Ovary (tissue), 9 donors: ENCODE results near the gene MYO6. TPM values are rescaled to one million over a fixed set of nuclear protein-coding genes. Genes with fewer than 3 reads are reported as not detected.

ENCODE experiments used
- DNase-seq, 5 donors: peaks; one replicate each; pipeline ENCODE4 v3.0.0-alpha.2; 2019 to 2020
- H3K27ac ChIP-seq, 2 donors: fragments of 200-600 bp; one replicate each; pipeline versions ENCODE4 v1.5.1 to v1.8.0; 2019 to 2022
- H3K27me3 ChIP-seq: fragments of 200-600 bp; one replicate; pipeline ENCODE4 v1.8.0; 2022
- H3K36me3 ChIP-seq: fragments of 200-600 bp; sonication (generic); one replicate; pipeline ENCODE4 v1.5.1; 2019
- H3K4me1 ChIP-seq: one replicate; pipeline ENCODE4 v1.8.1; 2013; ENCODE audit warnings: mild to moderate bottlenecking, moderate library complexity; ENCODE audit not compliant: insufficient read depth
- H3K4me3 ChIP-seq: fragments of 200-600 bp; sonication (generic); one replicate; pipeline ENCODE4 v1.5.1; 2017
- H3K9me3 ChIP-seq, 2 donors: fragments of 200-600 bp in 1 of 2; sonication (generic) in 1 of 2; one replicate each; pipeline versions ENCODE4 v1.5.1 to v1.8.1; 2013 to 2019; ENCODE audit warnings: mild to moderate bottlenecking in 1 of 2, moderate library complexity in 1 of 2
- EP300 ChIP-seq: sonication (generic); formaldehyde crosslinking; IDR thresholded peaks from one replicate; pipeline ENCODE4 v1.6.1; 2017; ENCODE audit warnings: antibody characterized with exemption
- POLR2A ChIP-seq: fragments of 450-650 bp; IDR thresholded peaks from one replicate; pipeline ENCODE4 v1.6.1; 2017; ENCODE audit warnings: antibody characterized with exemption, mild to moderate bottlenecking, moderate library complexity
- WGBS, 3 donors: extraction: QIAGEN DNeasy Blood & Tissue Kit in 1 of 3; methylation state at CpG; one replicate each; pipeline versions ENCODE4 v1.1.5 to v1.1.7; 2013 to 2017; 5-methylcytosine and 5-hydroxymethylcytosine counted together
- intact Hi-C, 4 donors: fragments of 100-400 bp; cut with DNase I; formaldehyde crosslinking; loops; one replicate each; pipeline versions ENCODE4 v1.11.0 to v1.15.1; 2022 to 2023
- polyA plus RNA-seq, 2 donors: library from polyadenylated mRNA; stranded (reverse); fragments of 200-250 nt in 1 of 2; fragments of 350-450 nt in 1 of 2; fragmentation: Illumina TruSeq in 1 of 2; extraction: RNeasy Lipid Tissue Mini Kit (QIAGEN cat#74804) in 1 of 2; gene quantifications; one replicate each; pipeline ENCODE4 v1.2.3, GENCODE V29; 2013 to 2014
- total RNA-seq, 7 donors: library from RNA; depleted of rRNA in 2 of 7; stranded (reverse); fragments of >200 nt in 2 of 7; fragmentation: NEBNext Ultra II Directional in 3 of 7; extraction: Animal tissue kit (Norgen Biotek cat#: 25700) in 3 of 7; gene quantifications; one replicate each; pipeline versions ENCODE4 v1.1.0 to v1.2.4, GENCODE V29; 2016 to 2023
- TF ChIP-seq, protein P1 (sequence below), 3 donors: fragments of 450-650 bp in 2 of 3; fragments of 200-600 bp in 1 of 3; IDR thresholded peaks; one replicate each; pipeline versions ENCODE4 v1.5.1 to v1.8.0; 2016 to 2022; ENCODE audit warnings: antibody characterized with exemption in 3 of 3, mild to moderate bottlenecking in 1 of 3
- donor health status: DM: no; HTN: no; CAD: no; lungs with moderate emphysema.
- donor health status: DM: no; HTN: no; CAD: no.
- donor health status: Bipolar disorder and iron deficiency.
- donor health status: DM: yes; HTN: yes; CAD: no.
- donor health status: DM: no; HTN: no; CAD: no.
- donor health status: DM: yes; HTN: yes; CAD: no.

The MYO6 gene
- total and polyA plus RNA-seq, 9 donors: 4.4 to 20.8 (median 12.3) TPM

DNA sequence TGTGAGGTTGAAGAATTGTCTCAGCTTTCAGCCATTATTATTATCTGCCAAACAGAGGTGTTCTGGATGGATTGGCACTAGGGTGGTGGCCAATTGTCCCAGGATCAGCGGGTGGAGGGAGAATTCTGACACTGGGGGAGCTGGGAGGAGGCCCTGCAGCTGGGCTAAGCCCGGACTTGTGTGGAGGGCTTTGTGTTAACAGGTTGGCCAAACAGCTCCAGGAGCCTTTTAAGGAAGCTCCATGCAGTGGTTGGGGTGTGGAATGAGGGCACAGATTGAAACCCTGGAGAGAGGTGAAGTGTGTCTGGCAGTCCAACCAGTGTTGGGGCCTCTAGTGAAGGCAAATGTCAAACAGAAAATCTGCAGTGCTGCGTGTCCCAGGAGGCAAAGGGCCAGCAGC is 187.6 kb downstream of the MYO6 start:
- TF ChIP-seq EP300 (no peak), POLR2A (no peak)
- TF ChIP-seq, protein P1, sequence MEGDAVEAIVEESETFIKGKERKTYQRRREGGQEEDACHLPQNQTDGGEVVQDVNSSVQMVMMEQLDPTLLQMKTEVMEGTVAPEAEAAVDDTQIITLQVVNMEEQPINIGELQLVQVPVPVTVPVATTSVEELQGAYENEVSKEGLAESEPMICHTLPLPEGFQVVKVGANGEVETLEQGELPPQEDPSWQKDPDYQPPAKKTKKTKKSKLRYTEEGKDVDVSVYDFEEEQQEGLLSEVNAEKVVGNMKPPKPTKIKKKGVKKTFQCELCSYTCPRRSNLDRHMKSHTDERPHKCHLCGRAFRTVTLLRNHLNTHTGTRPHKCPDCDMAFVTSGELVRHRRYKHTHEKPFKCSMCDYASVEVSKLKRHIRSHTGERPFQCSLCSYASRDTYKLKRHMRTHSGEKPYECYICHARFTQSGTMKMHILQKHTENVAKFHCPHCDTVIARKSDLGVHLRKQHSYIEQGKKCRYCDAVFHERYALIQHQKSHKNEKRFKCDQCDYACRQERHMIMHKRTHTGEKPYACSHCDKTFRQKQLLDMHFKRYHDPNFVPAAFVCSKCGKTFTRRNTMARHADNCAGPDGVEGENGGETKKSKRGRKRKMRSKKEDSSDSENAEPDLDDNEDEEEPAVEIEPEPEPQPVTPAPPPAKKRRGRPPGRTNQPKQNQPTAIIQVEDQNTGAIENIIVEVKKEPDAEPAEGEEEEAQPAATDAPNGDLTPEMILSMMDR (IDR thresholded peaks at IDR 0.05): no peak
- Histone ChIP-seq H3K9me3 (no peaks in the 10 kb centered on the region), H3K4me1 (peaks cover 1% of the 10 kb centered on the region), H3K36me3 (no peaks in the 10 kb centered on the region), H3K4me3 (no peak overlapping the region), H3K27me3 (no peaks in the 10 kb centered on the region), H3K27ac (no peak overlapping the region)
- DNase-seq: no peak
- WGBS, 3 donors: 81 to 91% (median 88%) methylated on average over 3 of the region's 3 CpGs
- intact Hi-C loops: no loop called here

DNA sequence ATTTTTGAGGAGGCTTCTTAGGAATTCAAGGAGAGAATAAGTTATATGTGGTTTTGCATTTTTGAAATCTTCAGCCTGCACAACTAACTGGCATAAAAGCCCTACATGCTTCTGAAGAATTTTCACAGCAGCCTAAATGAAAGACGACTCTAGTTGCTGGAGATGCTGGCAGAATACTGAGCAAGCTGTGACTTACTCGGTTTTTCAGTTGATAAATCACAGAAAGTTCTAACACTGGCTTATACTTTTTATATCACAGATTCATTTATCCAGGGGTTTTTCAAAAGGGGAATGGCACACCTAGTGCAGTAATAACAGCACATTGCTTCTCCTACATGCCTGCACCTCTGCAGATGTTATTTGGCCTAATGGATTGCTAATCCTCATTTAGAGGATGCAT is 188.8 kb downstream of the MYO6 start:
- TF ChIP-seq EP300: no peak
- TF ChIP-seq, protein P1 (IDR thresholded peaks at IDR 0.05): no peak
- TF ChIP-seq POLR2A: no peak
- no peaks in the 10 kb centered on the region for H3K27me3 ChIP-seq
- WGBS, 3 donors: 27 to 60% (median 43%) methylated on average over 2 of the region's 2 CpGs
- no peak overlapping the region for H3K27ac ChIP-seq
- intact Hi-C loops: no loop called here
- no peak for DNase-seq
- H3K4me3 ChIP-seq: no peak overlapping the region
- peaks cover 1% of the 10 kb centered on the region for H3K4me1 ChIP-seq
- H3K36me3 ChIP-seq: no peaks in the 10 kb centered on the region
- no peaks in the 10 kb centered on the region for H3K9me3 ChIP-seq

DNA sequence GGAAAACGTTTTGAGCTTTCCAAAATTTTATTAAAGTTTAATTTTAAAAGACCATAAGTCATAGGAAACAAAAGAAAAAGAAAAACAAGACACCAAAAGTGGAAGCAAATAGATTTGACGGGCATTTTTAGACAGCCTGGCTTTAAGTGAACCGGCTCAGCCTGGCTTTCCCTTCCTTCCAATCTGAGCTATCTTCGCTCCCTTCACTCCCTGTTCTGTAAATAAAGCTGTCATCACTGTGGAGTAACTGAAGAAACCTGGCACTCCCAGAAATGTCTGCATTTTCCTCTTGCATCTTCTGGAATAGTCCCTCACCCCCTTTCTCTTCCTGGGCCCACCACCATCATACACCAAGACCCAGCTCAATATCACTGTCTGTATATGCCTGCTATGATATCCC is 191.5 kb downstream of the MYO6 start:
- DNase-seq: no peak
- H3K27me3 ChIP-seq: no peaks in the 10 kb centered on the region
- WGBS, 3 donors: 15 to 25% (median 21%) methylated on average over 4 of the region's 4 CpGs
- H3K36me3 ChIP-seq: no peaks in the 10 kb centered on the region
- H3K27ac ChIP-seq: no peak overlapping the region
- TF ChIP-seq, protein P1 (IDR thresholded peaks at IDR 0.05): no peak
- no peak for TF ChIP-seq EP300
- TF ChIP-seq POLR2A: no peak
- no peaks in the 10 kb centered on the region for H3K9me3 ChIP-seq
- no peak overlapping the region for H3K4me3 ChIP-seq
- intact Hi-C loops: no loop called here
- no peaks in the 10 kb centered on the region for H3K4me1 ChIP-seq

DNA sequence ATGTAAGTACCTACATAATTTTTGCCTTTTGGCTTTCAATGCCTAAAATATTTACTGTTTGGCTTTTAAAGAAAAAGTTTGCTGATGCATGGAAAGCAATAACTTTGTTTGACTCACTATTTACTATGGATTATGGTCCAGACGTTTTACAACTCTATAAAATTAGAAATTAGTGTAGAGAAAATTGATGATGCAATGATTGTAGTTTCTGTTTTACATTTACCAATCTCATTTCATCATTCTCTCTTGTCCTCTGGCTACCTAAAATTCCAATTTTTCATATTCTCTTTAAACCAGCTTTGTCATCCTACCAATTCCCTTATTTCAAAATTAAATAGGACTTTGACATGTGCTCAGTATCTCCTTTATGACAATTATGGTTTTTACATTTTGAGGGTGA is 192.5 kb downstream of the MYO6 start:
- 20 to 44% (median 31%) methylated on average over 1 of the region's 1 CpG for WGBS, 3 donors

More for the DNA sequence above, 192.5 kb downstream of the MYO6 start:
- H3K9me3 ChIP-seq: no peaks in the 10 kb centered on the region
- intact Hi-C loops: no loop called here
- H3K36me3 ChIP-seq: no peaks in the 10 kb centered on the region
- no peak overlapping the region for H3K27ac ChIP-seq
- TF ChIP-seq POLR2A: no peak
- TF ChIP-seq, protein P1 (IDR thresholded peaks at IDR 0.05): no peak
- TF ChIP-seq EP300: no peak
- H3K4me3 ChIP-seq: no peak overlapping the region
- H3K27me3 ChIP-seq: no peaks in the 10 kb centered on the region
- no peaks in the 10 kb centered on the region for H3K4me1 ChIP-seq
- DNase-seq: no peak
